GM12864 (cell line): ENCODE data around the gene SAMD3.
"Not testable (repeated sequence)": the region's sequence is repeated elsewhere in the genome, so short reads cannot be mapped to it uniquely, and the experiment has no call there.

Experiments
- DNase-seq: peaks from one replicate; pipeline ENCODE4 v3.0.0-alpha.2; 2011; ENCODE audit warnings: low read depth
- H3K4me3 ChIP-seq: 2 replicates; pipeline ENCODE4 v1.5.1; 2011; ENCODE audit warnings: mild to moderate bottlenecking, low read depth, low read length, control low read depth
- TF ChIP-seq, protein P1 (sequence below): IDR thresholded peaks from 2 replicates; pipeline ENCODE4 v1.5.1; 2011; ENCODE audit warnings: low read depth, mild to moderate bottlenecking, moderate library complexity, low read length, control low read depth, inconsistent platforms; ENCODE audit errors: missing control alignments

The SAMD3 gene

DNA sequence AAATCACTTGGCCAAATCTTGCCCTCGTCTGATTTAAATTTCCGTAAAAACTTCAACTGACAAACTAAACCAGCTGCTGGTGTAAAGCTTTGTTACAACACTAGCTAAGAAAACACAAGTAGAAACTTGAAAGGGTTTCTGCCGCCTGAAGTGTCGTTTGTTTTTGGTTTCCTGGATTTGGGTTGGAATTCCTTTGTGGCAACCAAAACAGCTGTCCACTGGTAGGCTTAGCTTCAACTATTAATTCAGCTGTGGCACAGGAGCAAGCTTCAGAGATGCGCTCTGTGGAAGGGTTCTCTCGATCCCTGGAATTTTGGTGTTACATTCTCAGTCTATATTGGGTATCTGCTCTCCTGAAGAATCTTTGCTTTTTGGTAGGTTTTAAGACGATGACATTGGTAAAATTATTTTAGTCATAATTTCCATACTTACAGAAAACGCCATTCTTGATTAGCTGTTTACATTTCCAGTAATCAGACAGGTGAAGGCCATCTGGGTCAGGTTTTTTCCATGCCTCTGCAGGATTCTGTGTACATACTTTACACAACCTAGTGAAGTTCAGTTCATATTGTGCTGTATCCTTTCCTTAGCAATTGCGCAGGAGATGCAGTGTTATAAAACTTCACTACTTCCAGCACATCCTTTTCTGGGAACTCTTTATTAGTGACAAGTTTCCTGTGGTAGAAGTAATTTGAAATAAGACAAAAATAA is 29.9 kb upstream of the SAMD3 start:
- no peak overlapping the region for H3K4me3 ChIP-seq
- no peak for DNase-seq
- TF ChIP-seq, protein P1, sequence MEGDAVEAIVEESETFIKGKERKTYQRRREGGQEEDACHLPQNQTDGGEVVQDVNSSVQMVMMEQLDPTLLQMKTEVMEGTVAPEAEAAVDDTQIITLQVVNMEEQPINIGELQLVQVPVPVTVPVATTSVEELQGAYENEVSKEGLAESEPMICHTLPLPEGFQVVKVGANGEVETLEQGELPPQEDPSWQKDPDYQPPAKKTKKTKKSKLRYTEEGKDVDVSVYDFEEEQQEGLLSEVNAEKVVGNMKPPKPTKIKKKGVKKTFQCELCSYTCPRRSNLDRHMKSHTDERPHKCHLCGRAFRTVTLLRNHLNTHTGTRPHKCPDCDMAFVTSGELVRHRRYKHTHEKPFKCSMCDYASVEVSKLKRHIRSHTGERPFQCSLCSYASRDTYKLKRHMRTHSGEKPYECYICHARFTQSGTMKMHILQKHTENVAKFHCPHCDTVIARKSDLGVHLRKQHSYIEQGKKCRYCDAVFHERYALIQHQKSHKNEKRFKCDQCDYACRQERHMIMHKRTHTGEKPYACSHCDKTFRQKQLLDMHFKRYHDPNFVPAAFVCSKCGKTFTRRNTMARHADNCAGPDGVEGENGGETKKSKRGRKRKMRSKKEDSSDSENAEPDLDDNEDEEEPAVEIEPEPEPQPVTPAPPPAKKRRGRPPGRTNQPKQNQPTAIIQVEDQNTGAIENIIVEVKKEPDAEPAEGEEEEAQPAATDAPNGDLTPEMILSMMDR = no peak

DNA sequence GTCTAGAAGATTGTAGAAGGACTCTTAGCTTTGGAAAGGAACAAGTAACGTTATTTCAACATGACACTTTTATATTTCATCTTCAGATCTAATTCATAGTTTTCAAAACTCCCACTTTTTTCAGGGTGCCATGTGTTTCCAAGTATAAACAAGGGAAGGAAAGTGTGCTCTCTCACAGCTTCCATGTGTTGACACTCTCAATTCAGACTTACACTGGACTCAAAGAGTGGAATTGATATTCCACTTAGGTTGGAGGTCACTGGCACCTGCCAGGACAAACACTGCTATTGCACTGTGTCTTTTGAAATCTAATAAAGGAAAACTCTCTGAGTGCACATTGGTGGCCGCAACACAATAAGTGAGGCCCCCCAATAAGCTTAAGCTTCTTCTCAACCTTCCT is 22.5 kb upstream of the SAMD3 start:
- H3K4me3 ChIP-seq = no peak overlapping the region
- no peak for DNase-seq
- TF ChIP-seq, protein P1 = no peak

DNA sequence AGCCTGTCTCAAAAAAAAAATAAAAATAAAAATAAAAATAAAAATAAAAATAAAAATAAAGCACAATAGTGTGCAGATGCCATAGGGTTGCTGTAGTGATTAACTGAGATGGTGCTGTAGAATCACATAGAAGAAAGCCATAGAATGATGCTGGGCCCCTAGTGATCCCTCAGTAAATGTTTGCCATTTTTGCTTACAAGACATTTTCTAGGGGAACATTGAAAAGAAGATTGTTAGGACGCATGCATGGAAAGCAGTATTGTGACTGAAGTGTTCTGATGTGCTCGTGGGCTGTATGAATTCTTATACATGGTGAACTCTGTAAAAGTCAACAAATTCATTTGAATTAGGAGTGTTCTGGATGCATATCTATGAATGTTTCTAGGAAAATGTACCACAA is 22.0 kb upstream of the SAMD3 start:
- TF ChIP-seq, protein P1 = no peak
- H3K4me3 ChIP-seq = no peak overlapping the region
- no peak for DNase-seq

DNA sequence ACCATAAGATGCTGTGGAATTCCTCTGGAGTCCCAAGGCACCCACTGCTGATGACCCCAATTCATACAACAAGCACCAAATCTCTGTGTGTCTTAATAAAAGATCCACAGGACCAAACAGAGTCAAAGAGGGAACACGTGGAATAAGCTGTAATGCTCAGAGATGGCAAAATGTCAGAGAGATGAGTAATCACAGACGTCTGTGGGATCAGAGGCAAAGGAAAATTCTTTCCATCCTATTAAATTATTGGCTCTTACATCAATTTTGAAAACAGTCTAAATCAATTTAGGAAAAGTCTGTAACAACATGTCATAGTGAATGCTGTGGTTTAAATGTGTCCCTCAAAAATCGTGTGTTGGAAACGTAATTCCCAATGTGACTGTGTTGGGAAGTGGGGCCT is 17.5 kb upstream of the SAMD3 start:
- no peak for DNase-seq
- no peak overlapping the region for H3K4me3 ChIP-seq
- TF ChIP-seq, protein P1 = no peak

DNA sequence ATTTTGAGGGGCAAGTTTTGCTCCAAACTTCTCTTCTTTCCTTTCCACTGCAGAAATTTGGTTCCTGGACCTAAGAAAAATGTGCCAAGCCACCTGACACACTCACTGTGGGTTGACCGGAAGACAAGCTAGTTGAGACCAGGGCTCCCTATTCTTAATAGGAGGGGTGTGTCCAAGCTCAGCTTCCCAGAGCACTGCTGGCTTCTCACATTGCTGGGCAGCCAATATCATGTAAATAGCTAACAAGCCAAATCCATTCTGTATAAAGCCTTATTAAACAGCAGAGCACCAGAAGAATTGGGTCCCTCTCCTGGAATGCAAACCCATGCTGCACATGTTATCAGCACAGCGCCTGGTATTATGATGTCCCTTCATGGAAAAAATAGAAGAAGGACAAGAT is 17.0 kb upstream of the SAMD3 start:
- DNase-seq = no peak
- no peak overlapping the region for H3K4me3 ChIP-seq
- TF ChIP-seq, protein P1 = no peak

DNA sequence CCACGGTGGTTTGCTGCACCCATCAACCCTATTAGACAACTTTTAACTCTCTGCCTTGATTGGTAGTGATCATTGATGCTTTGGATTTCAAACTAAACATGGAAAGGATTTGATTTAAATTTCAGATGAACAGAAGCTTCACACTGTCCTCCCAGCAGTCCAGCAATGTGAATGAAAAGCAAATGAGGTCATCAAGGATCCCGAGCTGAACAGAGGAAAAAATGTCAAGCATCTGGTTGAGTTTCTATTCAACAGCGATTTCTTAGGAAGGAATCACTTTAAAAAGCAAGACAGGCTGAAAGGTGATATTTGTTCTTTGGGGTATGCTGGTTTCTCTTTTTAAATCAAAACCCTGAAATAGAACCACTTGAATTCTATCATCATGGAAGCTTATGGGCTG is 10.6 kb upstream of the SAMD3 start:
- TF ChIP-seq, protein P1 = no peak
- no peak for DNase-seq
- H3K4me3 ChIP-seq = no peak overlapping the region

DNA sequence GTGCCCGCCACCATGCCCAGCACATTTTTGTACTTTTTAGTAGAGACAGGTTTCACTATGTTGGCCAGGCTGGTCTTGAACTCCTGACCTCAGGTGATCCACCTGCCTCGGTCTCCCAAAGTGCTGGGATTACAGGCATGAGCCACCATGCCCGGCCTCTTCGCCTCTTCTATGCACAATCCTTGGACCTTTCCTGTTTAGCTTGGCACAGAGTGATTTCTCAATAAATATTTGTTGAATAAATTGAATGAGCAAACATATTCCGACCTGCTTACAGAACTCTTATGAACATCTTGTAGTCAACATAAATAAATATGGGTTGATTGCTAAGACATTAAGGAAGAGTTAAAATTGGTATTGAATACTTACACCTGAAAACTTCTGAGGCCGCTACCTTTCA is 7.8 kb upstream of the SAMD3 start:
- not testable (repeated sequence) for DNase-seq, H3K4me3 ChIP-seq

DNA sequence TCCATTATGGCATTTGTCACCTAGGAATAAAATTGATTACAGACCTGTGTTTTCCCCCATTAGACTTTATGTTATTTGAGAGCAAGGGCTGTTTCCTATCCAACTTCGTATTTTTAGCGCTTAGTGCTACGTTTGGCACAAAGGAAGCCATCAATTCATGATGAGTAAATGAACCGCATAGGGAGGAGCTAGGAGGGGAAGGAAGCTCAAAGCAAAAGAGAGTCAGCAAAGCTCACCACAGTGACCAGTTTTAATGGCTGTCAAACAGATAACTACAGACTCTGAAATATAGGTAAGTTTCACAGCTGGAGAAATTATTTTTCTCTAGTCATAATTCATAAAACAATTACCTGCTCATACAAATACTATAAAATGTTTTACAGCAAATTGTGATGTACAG is 6.9 kb upstream of the SAMD3 start:
- TF ChIP-seq, protein P1 = no peak
- no peak for DNase-seq
- H3K4me3 ChIP-seq = no peak overlapping the region
